Keratinocyte (primary cell): ENCODE measurements around the gene ADD2.

Experiments used
- EZH2 ChIP-seq: IDR thresholded peaks from one replicate; pipeline ENCODE4 v1.6.1; 2012; ENCODE audit warnings: inconsistent platforms, mild to moderate bottlenecking, low read length, moderate library complexity
- TF ChIP-seq, protein P1 (sequence below), 3 experiments: IDR thresholded peaks in 1 of 3; conservative IDR thresholded peaks in 1 of 3; optimal IDR thresholded peaks in 1 of 3; 2 replicates in 2 of 3; 3 replicates in 1 of 3; pipeline versions ENCODE3 to v1.5.1; 2011; ENCODE audit warnings: low read length in 3 of 3, mild to moderate bottlenecking in 3 of 3, moderate library complexity in 2 of 3, control low read depth in 1 of 3, inconsistent platforms in 1 of 3; ENCODE audit not compliant: insufficient read depth in 2 of 3; ENCODE audit errors: extremely low read depth in 1 of 3

DNA sequence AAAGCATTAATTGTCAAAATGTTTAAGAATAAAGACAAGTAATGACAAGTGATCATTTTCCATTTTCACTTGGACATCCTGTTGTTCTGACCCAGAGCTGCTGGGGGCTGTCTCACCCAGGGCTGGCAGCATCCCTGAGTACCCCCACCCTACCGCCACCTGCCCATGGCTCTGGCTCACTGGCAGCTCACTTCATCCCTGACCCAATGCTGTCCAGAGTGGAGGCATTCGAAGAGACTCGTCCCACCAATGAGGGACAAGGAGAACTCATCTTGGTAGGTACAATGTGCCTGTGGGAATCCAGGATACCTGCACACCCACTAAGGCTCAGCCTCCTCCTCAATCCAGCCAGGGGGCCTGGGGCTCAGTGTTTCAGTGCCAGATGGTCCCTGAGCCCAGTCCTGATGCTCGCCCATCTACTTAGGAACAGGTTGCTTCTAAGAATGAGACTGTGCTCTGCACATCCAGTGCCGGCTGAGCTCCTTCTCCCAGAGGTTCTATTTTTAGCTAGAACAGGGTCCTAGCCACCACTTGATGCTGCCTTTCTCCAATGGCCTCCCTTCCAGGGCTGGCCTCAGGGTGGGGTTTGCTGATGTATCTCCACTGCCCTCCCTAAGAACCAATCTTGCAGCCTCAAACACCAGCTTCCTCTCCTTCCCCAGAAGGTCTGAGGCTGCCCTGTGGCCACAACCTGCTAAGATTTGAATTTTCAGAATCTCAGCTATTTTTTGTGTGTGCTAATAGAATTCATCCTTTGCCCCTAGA is 53.7 kb downstream of the ADD2 start:
- TF ChIP-seq, protein P1, sequence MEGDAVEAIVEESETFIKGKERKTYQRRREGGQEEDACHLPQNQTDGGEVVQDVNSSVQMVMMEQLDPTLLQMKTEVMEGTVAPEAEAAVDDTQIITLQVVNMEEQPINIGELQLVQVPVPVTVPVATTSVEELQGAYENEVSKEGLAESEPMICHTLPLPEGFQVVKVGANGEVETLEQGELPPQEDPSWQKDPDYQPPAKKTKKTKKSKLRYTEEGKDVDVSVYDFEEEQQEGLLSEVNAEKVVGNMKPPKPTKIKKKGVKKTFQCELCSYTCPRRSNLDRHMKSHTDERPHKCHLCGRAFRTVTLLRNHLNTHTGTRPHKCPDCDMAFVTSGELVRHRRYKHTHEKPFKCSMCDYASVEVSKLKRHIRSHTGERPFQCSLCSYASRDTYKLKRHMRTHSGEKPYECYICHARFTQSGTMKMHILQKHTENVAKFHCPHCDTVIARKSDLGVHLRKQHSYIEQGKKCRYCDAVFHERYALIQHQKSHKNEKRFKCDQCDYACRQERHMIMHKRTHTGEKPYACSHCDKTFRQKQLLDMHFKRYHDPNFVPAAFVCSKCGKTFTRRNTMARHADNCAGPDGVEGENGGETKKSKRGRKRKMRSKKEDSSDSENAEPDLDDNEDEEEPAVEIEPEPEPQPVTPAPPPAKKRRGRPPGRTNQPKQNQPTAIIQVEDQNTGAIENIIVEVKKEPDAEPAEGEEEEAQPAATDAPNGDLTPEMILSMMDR (optimal IDR thresholded peaks at IDR 0.05 in 1 of 3, IDR thresholded peaks at IDR 0.05 in 1 of 3, conservative IDR thresholded peaks at IDR 0.05 in 1 of 3; ENCODE audit: extremely low read depth in 1 of 3, insufficient read depth in 2 of 3, low read length in 3 of 3): no peak
- no peak for TF ChIP-seq EZH2
